Effector CD4-positive, alpha-beta T cell (primary cell): ENCODE results near the gene SLX4IP.
"Not testable (repeated sequence)": the region's sequence is repeated elsewhere in the genome, so short reads cannot be mapped to it uniquely, and the experiment has no call there.

Source experiments
- DNase-seq: peaks from one replicate; pipeline ENCODE4 v3.0.0-alpha.2; 2020
- total RNA-seq: gene quantifications from one replicate; lab custom pipeline; 2026; lab: John Stamatoyannopoulos, UW

Gene SLX4IP
- total RNA-seq, result 9.9 reads per million, percentile 31 among the genes with 10 or more reads in this experiment

DNA sequence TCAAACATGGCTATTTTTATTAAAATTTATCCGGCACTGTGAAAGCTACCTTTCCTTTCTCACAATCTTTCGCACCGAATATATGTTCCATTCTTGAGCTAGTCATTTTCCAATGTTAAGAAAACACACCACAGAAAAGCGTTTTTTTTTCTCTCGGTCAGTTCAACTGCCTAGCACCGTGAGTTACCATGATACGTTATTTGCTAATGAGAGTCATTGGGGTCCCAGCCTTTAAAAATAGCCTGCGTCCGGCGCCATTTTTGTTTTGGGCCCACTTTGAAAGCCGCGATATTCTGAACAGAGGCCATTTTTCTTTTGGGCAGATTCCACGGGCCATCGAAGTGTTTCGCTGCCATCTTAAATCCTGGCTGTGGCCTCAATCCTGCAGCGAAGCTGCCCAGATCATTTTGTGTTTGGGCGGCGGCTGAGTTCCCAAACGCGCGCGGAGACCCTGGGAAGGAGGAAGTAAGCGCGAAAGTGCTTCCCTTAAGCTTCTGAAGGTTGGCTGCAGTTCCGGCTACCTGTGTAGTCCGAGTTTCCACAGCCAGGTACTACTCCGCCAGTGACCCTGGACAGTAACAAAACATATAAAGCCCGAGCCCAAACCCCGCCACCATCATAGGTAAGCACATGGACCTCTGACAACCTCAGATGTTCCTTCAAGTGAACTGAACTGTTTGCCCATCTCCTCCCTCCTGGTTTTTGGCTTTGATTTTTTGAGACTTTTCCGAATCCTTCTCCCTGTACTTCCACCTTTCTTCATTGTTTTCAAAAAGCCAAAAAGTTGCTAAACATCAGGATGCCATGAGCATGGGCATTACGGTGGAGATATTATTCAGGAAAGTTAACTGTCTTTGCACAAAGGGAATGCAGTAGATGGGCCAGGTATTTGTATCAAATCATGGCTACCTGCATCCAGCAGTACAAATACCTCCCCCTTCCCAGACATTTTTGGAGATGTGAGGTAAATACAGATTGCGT lies at the start of gene SLX4IP:
Gene SLX4IP, plus strand, starts transcription at position 474 of the 981 bp plus-strand sequence. CDS start 22,900 bp downstream, outside the sequence.
- DNase-seq, result peak; percentile 75

DNA sequence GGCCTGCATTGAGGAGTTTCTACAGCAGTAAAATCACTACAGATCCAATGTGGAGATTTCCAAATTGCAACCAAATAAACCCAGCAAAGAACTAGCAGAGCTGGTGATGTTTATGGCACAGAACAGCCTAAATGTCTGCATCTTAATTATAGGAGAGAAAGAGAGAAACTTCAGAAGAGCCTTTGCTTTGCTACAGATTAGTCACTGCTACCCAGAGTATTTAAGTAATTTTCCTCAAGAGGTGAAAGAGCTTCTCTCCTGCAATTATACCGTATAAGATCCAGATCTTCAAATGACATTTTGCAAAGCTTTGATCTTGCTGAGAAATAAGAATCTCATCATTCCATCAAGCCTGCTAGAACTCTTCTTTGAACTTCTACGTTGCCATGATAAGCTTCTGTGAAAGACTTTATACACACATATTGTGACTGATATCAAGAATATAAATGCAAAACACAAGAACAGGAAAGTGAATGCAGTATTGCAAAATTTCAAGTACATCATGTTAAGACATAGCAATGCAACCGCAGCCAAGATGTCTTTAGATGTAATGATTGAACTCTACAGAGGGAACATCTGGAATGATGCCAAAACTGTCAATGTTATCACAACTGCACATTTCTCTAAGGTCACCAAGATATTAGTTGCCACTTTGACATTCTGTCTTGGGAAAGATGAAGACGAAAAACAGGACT lies 49.1 kb upstream of the SLX4IP start:
- no peak for DNase-seq

DNA sequence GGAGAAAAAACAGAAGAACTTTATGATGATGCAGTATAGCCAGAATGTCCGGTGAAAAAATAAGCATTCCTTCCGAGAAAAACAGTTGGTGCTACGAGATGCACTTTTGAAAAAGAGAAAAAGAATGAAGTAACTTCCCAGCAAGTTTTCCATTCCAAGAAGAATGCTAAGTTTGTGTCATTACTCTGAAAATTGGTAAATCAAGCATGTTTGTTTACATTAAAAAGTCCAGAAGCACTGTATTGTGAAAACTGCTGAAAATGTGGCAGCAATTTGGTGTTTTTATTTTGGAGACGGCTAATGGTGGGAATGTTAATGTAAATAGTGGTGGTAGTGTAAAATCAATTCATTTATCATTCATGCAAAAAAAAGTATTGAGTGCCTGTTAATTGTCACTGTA lies 47.4 kb upstream of the SLX4IP start:
- DNase-seq, result no peak

DNA sequence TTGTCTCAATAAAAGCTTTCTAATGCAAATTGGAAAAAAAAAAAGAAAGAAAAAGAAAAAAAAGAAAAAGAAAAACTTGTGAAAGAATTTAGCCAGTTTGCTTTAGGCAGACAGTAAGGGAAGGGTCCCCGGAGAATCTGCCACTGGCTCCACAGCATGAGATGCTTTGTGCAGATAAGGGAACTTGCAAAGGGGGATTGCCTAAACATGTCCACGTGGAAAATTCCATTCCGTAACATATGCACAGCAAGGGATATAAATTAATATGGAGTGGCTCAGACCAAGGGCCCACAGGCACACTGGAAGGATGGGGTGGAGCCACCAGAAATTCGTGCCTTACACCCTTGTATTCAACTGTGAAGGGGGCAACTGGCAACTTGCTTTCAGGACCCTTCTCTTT lies 46.5 kb upstream of the SLX4IP start:
- DNase-seq, result no peak

DNA sequence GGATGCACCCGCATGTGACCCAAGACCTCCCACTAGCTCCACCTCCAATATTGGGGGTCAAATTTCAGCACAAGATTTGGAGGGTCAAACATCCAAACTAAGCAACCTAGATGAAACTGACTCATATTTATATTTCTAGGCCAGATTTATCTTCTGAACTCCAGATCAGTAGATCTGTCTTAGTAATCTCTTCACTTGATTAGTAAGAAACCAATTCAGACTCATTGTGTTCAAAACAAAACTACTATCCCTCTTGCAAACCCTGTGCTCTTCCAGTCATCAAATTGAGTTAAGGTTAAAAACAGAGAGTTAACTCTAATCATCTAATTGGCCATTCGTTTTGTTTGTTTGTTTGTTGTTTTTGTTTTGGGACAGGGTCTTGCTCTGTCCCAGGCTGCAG lies 44.4 kb upstream of the SLX4IP start:
- no peak for DNase-seq

DNA sequence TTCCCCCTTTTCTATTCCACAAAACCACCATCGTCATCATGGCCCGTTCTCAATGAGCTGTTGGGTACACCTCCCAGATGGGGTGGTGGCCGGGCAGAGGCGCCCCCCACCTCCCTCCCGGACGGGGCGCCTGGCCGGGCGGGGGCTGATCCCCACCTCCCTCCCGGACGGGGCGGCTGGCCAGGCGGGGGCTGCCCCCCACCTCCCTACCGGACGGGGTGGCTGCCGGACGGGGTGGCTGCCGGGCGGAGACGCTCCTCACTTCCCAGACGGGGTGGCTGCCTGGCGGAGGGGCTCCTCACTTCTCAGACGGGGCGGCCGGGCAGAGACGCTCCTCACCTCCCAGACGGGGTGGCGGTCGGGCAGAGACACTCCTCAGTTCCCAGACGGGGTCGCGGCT lies 40.4 kb upstream of the SLX4IP start:
- not testable (repeated sequence) for DNase-seq

DNA sequence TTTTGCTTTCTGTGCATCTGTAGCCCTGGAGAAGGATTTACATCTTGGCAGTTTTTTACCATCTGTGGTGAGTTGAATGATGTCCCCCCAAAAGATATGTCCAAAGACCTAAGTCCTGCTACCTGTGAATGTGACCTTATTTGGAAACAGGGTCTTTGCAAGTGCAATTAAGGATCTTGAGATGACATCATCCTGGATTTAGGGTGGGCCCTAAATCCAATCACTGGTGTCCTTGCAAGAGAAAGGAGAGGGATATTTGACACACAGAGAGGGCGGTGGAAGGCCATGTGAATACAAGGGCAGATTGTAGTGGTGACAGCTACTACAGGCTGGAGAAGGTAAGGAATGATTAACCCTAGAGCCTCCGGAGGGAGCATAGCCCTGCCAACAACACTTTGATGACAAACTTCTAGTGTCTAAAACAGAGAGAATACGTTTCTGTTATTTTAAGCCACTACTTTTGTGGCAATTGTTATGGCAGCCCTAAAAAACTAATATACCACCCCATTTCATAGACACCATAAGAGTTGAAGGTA lies 36.2 kb upstream of the SLX4IP start:
- DNase-seq, result no peak

DNA sequence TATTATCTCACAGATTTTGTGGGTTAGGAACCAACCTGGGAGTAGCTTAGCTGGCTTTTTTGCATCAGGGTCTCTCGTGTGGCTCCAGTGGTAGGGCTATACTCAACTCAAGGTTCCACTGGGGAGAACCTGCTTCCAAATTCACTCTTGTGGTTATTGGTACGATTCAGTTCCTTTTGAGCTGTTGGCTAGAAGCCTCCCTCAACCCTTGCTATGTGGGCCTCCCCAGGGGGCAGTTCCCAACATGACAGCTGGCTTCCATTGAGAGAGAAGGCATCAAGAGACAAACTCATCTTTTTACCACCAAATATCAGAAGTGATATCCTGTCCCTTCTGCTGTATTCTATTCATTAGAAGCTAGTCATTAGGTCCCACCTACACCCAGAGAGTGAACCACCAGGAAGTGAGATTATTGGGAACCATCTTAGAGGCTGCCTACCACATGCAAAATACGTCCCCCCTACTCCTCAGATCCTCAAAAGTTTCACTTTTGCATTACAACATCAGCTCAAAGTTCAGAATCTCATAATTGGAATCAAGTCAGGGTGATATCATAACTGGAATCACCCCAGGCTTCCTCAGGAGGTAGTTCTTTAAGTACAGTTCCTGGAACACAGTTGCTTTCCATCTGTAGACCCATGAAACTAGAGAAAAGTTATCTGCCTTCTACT lies 32.0 kb upstream of the SLX4IP start:
- no peak for DNase-seq

DNA sequence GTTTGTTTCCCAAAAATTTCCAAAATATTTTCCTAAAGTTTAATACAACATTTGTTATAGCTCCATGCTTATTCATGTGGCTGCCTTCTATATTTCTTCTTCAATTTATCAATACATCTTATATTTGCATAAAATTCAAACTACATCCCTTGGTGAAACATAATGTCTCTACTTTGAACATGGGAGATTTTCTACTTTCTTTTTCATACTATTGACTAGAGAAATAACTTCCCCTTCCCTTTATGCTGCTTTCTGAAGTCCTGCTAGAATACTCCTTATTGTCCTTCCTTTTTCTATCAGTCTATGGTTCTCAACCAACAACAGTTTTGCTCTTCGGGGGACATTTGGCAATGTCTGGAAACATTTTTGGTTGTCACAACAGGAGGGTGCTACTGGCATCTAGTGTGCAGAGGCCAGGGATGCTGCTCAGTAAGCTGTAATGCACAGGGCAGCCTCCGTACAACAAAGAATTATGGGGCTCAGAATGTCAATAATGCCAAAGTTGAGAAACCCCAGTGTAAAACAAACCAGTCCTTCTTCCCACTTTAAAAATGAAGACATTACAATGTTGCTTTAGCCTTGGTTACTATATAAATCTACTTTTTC lies 31.0 kb upstream of the SLX4IP start:
- DNase-seq, result no peak

DNA sequence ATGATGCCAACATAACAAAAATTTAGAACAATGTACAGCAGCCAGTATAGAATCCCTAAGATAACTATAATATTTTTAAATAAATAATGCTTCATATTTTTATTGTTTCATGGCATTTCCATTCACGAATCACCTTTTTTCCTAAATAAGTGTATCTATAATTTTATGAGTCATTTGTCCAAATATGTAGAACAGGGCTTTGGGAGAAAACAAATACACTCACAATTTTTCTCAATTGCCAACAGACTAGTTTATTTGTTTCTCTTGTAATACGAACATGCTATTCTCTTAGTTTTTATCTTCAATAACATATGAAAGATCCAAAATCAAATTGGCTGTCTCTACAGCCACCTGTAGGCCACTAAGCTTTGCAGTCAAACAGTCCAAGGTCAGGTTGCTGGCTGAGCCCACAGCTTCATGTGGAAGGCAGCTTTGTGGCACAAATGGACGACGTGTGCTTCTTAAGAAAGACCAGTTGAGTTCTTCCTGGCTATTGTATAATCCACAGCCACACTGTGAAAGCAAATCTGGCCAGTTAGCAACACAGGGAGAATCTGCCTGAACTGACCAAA lies 30.1 kb upstream of the SLX4IP start:
- DNase-seq, result no peak

DNA sequence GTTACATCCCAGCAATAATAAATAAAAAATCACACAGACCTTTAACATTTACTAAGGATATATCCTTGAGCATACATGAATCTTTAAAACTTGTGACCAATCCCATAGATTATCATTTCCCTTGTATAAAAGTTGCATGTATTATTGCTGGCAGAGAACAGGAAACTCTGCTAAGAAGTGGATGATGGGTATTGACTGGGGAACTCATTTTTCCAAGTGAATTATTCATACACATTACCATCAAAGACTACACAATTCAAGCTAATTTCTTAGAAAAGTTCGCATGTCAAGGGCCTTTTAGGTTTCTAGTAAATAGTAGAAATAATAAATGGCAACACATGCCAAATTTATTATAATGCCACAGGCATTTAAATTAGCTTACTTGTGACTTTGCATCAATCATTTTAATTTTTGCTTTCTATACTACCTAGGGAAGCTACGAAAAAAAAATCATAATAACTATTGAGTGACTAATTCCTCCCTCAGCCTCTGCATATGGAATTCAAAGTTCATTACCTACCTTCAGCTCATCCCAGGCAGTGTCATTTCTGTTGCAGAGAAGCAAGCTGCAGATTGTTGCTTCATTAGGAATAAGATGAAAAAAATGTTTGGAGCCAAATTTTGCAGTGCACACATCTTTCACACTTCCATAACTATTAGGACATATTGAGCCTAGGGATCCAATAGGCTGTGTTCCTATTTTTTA lies 26.8 kb upstream of the SLX4IP start:
- no peak for DNase-seq

DNA sequence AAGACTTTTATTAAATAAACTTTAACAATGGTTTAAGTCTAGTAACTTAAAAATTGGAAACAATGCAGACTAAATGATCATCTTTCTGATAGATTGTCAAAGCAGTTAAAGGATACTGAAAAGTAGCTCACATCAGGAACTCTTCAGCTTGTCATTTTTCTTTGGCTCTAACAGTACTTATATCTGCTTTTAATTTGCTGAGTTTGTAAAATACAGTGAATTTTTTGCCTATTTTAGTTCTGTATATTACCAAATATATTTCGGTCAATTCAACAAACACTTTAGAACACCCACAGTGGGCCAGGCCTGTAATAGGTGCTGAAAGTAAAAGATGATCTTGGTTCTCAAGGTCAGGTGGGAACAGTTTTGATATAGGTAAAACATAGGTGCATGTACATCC lies 23.4 kb upstream of the SLX4IP start:
- DNase-seq, result no peak

DNA sequence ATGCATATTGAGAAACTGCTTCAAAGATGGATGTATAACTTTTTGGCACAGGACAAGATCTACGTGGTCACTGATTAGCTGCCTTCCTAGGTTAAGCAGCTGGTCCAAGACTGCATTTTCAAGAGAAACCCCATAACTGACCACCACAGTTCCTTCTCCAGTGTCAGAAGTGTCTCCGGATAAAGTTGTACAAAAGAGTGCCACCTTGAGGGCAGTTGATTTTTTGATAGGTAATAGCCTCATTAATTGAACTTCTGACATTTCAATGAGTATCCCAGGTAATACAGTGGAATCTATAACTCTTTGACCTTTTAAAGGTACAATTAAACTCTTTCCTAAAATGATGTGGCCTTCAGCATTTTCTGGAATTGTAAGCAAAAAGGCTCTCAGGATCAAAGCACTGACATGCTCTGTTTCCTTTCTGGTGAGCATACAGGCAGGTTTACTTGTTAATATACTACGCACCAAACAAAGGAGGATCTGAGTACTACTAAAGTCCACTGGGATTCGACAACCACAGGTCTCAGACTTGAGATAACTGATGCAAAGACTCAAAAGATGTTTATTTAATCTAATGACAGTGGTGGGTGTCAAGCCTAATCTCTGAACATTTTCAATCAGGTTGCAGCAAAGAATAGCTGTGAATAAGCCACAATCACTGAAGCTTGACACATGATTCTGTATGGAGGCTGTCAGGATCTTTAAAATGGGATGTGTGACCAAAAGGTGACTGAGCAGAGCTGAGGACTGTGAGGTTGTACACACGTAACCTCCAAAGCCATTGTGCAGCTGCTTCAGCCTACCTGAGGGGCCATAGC lies 22.3 kb upstream of the SLX4IP start:
- DNase-seq, result no peak

DNA sequence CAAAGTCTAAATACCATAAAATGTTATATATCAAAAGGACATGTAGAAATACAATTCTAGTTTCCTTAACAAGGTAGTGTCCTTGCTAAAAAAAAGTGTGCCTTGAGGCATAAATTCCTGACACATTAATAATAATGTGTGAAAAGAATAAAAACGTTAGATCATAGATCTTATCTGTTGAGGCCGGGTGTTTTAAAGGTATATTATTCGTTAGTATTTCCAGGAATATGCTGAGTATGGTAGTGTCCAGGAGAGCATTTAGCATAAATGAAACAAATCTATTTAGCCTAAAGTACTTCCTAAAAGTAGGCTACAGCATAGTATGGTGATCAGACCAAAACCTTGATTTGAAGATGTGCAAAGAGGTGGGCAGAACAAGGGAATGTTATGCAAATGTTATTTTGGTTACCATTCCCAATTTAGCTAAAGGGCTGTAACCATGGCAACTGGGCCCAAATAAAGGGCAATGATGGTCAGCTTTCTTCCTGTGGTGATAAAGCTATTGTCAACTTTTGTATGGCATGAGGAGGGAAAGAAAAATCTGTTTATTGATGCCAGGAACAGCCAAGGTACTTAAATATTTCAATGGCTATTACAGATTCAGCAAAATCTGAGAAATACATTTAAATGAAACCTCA lies 20.0 kb upstream of the SLX4IP start:
- no peak for DNase-seq

DNA sequence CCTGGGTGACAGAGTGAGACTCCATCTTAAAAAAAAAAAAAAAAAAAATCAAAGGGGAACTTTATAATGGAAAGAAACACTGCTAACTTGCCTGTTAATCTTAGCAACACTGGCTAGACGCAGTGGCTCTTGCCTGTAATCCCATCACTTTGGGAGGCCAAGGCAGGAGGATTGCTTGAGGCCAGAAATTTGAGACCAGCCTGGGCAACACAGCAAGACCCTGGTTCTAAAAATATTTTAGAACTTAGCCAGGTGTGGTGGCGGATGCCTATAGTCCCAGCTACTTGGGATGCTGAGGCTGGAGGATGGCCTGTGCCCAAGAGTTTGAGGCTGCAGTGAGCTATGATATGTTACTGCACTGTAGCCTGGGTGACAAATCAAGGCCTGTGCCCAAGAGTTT lies 17.9 kb upstream of the SLX4IP start:
- not testable (repeated sequence) for DNase-seq

DNA sequence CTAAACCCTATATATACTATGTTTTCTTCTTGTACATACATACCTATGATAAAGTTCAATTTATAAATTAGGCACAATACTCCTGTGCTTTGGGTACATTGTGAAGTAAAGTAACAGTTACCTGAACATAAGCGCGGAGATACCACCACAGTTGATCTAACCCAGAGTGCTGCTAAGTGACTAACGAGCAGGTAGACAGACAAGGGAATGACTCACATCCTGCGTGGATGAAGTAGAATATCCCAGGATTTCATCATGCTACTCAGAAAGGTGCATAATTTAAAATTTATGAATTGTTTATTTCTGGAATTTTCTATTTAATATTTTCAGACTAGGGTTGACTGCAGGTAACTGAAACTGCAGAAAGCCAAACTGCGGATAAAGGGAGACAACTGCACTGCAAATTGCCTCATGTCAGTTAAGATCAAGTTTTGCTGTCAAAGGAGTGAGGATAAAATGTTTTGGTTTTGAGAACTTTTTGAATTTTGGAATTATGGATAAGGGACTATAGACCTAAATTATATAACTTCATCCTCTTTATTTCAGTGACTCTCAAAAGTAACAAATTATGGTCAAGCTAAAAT lies 15.5 kb upstream of the SLX4IP start:
- DNase-seq, result no peak

DNA sequence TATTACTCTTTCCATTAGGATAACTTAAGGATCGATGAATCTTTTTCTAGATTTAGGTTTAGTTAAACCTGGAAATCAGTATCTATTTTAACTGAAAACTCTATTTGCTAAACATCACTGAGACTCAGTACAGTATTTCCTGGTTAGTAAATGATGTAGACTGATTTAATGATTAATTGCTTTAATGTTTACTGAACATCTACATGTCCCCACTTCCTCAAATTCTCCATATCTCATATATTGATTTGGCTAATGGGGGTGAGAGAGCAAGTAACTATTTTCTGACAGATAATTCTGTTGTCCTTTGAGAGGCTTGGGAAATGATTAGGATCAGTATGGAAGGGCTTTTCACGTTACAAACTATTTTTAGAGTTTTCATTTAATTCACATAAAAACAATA lies 11.4 kb upstream of the SLX4IP start:
- DNase-seq, result no peak

DNA sequence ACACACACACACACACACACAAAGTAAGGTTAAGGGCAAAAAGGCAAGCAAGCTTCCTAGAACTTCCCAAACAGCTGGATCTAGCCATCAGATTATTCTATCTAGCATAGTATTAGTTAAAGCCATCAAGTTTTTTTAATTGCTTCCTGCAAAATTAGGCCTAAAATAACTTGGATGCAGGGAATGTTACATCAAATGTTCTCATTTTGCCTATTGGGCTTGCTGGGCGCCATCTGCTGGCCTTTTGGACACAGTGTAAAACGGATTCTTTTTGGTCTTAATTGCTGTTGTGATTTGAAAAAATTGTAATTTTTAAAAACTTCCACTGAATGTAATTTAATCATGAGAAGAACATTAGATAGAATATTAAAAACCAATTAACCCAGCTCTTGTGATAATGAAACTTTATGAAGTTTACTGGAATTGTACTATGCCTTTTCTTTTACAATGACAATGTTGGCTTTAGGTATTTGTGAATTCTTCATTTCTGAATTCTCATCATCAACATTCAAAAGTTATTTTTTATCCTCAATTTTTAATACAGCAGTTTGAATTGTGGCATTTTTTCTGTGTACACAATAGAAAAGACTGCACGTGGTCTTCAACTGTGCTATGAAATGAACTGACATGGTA lies 7.9 kb upstream of the SLX4IP start:
- peak; percentile 37 for DNase-seq

DNA sequence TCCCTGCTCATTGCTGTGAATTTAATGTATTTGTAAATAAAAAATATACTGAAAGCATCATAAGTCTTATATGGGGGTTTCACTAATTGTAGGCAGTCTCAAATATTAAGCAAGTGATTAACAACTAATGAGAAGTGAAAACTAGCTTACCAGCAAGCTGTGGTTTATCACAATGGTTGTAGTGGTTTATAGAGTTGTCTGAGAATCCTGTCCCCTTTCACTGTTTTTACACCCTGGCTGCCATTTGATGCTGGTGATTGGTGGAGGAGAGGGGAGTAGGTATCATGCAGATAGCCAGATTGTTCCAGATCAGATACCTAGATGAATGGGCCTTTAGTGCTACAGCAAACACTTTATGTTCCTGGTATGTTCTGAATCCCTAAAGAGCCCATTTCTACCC lies 7.1 kb upstream of the SLX4IP start:
- DNase-seq, result no peak
